Body of pancreas (tissue), 4 donors: ENCODE data around the gene OR5L1. TPM values are rescaled to one million over a fixed set of nuclear protein-coding genes. Genes with fewer than 3 reads are reported as not detected.

ENCODE experiments used
- ATAC-seq: fragments of 150-250 bp; one replicate; pipeline ENCODE4 v1.9.1; 2016
- DNase-seq, 4 donors: peaks; one replicate each; pipeline ENCODE4 v3.0.0-alpha.2; 2019
- H3K27ac ChIP-seq, 4 donors: fragments of 200-600 bp; sonication (generic); 1 replicate in 3 of 4; 2 replicates in 1 of 4; pipeline versions ENCODE4 v1.5.1 to v1.6.1; 2016 to 2019; ENCODE audit warnings: mild to moderate bottlenecking in 1 of 4, mixed read lengths in 1 of 4, moderate library complexity in 1 of 4
- H3K27me3 ChIP-seq, 2 donors: fragments of 200-600 bp; sonication (generic); one replicate each; pipeline ENCODE4 v1.6.0; 2016; ENCODE audit warnings: mild to moderate bottlenecking in 1 of 2
- H3K36me3 ChIP-seq, 2 donors: fragments of 200-600 bp; sonication (generic); replicated peaks in 1 of 2; 2 replicates each; pipeline ENCODE4 v1.5.1; 2016; ENCODE audit warnings: low read depth in 2 of 2; ENCODE audit not compliant: insufficient read depth in 1 of 2
- H3K4me1 ChIP-seq: fragments of 200-600 bp; sonication (generic); one replicate; pipeline ENCODE4 v1.6.0; 2016
- H3K4me3 ChIP-seq, 2 donors: fragments of 200-600 bp; sonication (generic); 1 replicate in 1 of 2; 2 replicates in 1 of 2; pipeline ENCODE4 v1.5.1; 2016 to 2019
- H3K9me3 ChIP-seq, 3 donors: fragments of 200-600 bp; sonication (generic); 1 replicate in 2 of 3; 2 replicates in 1 of 3; pipeline ENCODE4 v1.5.1; 2016
- POLR2A ChIP-seq, 3 donors: fragments of 450-650 bp; IDR thresholded peaks; one replicate each; pipeline ENCODE4 v1.6.1; 2016; ENCODE audit warnings: antibody characterized with exemption in 3 of 3, mild to moderate bottlenecking in 2 of 3
- WGBS, 2 donors: methylation state at CpG; one replicate each; pipeline ENCODE4 v1.1.5; 2017; 5-methylcytosine and 5-hydroxymethylcytosine counted together
- intact Hi-C: fragments of 100-400 bp; cut with DNase I; formaldehyde crosslinking; loops from one replicate; pipeline ENCODE4 v1.15.1; 2023
- total RNA-seq, 2 donors: library from RNA; depleted of rRNA; stranded (reverse); fragments of >200 nt; gene quantifications; one replicate each; pipeline ENCODE4 v1.1.0, GENCODE V29; 2016
- TF ChIP-seq, protein P1 (sequence below), 7 experiments: fragments of 450-650 bp in 4 of 7; fragments of 200-600 bp in 3 of 7; sonication (generic) in 3 of 7; IDR thresholded peaks; one replicate each; pipeline ENCODE4 v1.5.1; 2016 to 2019; ENCODE audit warnings: antibody characterized with exemption in 7 of 7

Gene OR5L1
- total RNA-seq, 2 donors from 2014 or later, result not detected

DNA sequence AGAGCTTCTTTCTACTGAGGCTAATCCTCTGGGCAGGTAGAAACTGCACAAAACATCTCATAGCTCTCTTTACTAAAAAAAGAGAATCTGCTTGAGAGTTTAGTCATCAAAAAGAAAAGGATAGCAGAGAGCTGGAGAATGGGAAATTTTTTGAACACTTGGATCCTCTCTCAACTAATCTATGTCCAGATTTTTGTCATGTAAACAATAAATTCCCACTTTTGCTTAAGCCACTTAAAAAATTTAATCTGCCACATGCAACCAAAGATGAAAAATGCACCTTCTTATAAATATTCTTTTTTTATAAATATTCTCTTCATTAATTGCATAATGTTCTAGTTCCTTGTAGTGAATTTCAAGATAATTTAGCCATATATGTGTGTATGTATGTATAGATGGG, 37.9 kb downstream of the OR5L1 start:
- intact Hi-C loops, result no loop called here
- DNase-seq, result no peak
- no peak overlapping the region for H3K4me3 ChIP-seq
- TF ChIP-seq, protein P1, sequence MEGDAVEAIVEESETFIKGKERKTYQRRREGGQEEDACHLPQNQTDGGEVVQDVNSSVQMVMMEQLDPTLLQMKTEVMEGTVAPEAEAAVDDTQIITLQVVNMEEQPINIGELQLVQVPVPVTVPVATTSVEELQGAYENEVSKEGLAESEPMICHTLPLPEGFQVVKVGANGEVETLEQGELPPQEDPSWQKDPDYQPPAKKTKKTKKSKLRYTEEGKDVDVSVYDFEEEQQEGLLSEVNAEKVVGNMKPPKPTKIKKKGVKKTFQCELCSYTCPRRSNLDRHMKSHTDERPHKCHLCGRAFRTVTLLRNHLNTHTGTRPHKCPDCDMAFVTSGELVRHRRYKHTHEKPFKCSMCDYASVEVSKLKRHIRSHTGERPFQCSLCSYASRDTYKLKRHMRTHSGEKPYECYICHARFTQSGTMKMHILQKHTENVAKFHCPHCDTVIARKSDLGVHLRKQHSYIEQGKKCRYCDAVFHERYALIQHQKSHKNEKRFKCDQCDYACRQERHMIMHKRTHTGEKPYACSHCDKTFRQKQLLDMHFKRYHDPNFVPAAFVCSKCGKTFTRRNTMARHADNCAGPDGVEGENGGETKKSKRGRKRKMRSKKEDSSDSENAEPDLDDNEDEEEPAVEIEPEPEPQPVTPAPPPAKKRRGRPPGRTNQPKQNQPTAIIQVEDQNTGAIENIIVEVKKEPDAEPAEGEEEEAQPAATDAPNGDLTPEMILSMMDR (IDR thresholded peaks at IDR 0.05), result no peak
- TF ChIP-seq POLR2A (IDR thresholded peaks at IDR 0.05), result no peak
- H3K9me3 ChIP-seq, result no peaks in the 10 kb centered on the region
- no peaks in the 10 kb centered on the region for H3K4me1 ChIP-seq
- no peaks in the 10 kb centered on the region for H3K36me3 ChIP-seq
- ATAC-seq, result no peak
- no peaks in the 10 kb centered on the region for H3K27me3 ChIP-seq
- no peak overlapping the region for H3K27ac ChIP-seq

DNA sequence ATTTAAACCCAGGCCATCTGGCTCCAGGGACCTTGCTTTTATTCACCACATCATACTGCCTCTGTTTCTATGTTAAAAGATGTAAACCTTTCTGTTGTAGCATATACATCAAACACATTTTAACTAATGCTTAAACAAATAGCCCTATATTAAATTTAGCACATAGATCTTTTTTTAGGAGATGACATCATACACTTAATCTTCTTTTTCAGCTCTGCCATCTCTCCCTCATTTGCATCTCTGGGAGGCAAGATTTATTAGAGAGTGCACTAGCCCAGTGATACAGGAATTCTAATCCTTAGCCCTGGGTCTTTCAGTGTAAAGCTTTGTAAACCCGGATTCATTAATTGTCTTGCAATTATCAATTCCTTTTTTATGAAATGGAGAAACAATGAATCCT, 41.0 kb downstream of the OR5L1 start:
- Histone ChIP-seq H3K9me3 (no peaks in the 10 kb centered on the region), H3K36me3 (no peaks in the 10 kb centered on the region), H3K27me3 (no peaks in the 10 kb centered on the region), H3K4me1 (no peaks in the 10 kb centered on the region), H3K27ac (no peak overlapping the region), H3K4me3 (no peak overlapping the region)
- WGBS, 2 donors, result 43 to 70% methylated on average over 1 of the region's 1 CpG
- TF ChIP-seq, protein P1 (IDR thresholded peaks at IDR 0.05), result no peak
- TF ChIP-seq POLR2A (IDR thresholded peaks at IDR 0.05), result no peak
- DNase-seq (no peak), ATAC-seq (no peak)
- intact Hi-C loops, result no loop called here

DNA sequence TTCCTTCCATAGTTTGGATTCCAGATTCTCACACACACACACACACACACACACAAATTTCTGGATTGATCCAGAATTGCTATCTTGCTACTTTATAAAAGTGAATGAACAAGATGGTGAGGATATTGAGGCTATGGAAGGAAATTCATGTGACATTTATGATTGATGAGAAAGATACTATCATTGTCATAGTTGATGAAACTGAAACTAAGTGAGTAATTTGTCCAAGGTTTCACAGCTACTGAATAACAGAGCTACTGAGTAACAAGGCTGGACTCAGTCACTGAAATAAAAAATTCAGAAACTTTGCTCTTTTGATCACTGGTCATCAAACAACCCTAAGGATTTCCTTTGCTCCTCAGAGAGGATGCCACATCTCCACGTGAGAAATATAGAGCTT, 43.5 kb downstream of the OR5L1 start:
- TF ChIP-seq POLR2A (IDR thresholded peaks at IDR 0.05), result no peak
- TF ChIP-seq, protein P1 (IDR thresholded peaks at IDR 0.05), result no peak
- Histone ChIP-seq H3K36me3 (no peaks in the 10 kb centered on the region), H3K27ac (no peak overlapping the region), H3K4me3 (no peak overlapping the region), H3K4me1 (no peaks in the 10 kb centered on the region), H3K27me3 (no peaks in the 10 kb centered on the region), H3K9me3 (no peaks in the 10 kb centered on the region)
- ATAC-seq (no peak), DNase-seq (no peak)
- intact Hi-C loops, result no loop called here
- WGBS, 2 donors, result 7 to 11% methylated on average over 1 of the region's 1 CpG

Other genes with a start within 250 kb of the OR5L1 start
- gene OR4C16, start 239.2 kb upstream of the OR5L1 start, total RNA-seq, result not detected
- not detected for gene OR4C11, start 203.7 kb upstream of the OR5L1 start, total RNA-seq
- gene OR4P4, start 176.3 kb upstream of the OR5L1 start, total RNA-seq, result not detected
- not detected for gene OR4S2, start 163.0 kb upstream of the OR5L1 start, total RNA-seq
- not detected for gene OR4C6, start 149.2 kb upstream of the OR5L1 start, total RNA-seq
- not detected for gene OR5D13, start 37.9 kb upstream of the OR5L1 start, total RNA-seq
- not detected for gene OR5D14, start 15.8 kb upstream of the OR5L1 start, total RNA-seq
- gene OR5D18, start 8.3 kb downstream of the OR5L1 start, total RNA-seq, result not detected
- gene OR5L2, start 15.9 kb downstream of the OR5L1 start, total RNA-seq, result not detected
- gene OR5D16, start 27.4 kb downstream of the OR5L1 start, total RNA-seq, result not detected
- not detected for gene TRIM51, start 71.9 kb downstream of the OR5L1 start, total RNA-seq
- not detected for gene OR5W2, start 103.2 kb downstream of the OR5L1 start, total RNA-seq
- gene OR5I1, start 125.0 kb downstream of the OR5L1 start, total RNA-seq, result not detected
- gene OR10AG1, start 158.6 kb downstream of the OR5L1 start, total RNA-seq, result not detected
- not detected for gene OR5F1, start 183.3 kb downstream of the OR5L1 start, total RNA-seq
- not detected for gene OR5AS1, start 216.3 kb downstream of the OR5L1 start, total RNA-seq